Naive thymus-derived CD4-positive, alpha-beta T cell (primary cell): ENCODE measurements around the gene SERPINB1. TPM values are rescaled to one million over a fixed set of nuclear protein-coding genes. Genes with fewer than 3 reads are reported as not detected.
A peak's percentile ranks its signal among the peaks of the same experiment; 100 is the strongest.

Experiments used
- ATAC-seq: fragments of 150-1000 bp; cut with Tn5 transposase; 2 replicates; pipeline ENCODE4 v1.10.0; 2021; ENCODE audit warnings: mild to moderate bottlenecking, moderate library complexity
- CTCF ChIA-PET: fragments of 350-600 bp; sonication (Branson Sonifier 250); formaldehyde crosslinking; loops from one replicate; lab custom pipeline; 2021; ENCODE audit warnings: antibody characterized with exemption; lab: Charles Lee
- POLR2A ChIA-PET: fragments of 350-600 bp; sonication (Branson Sonifier 250); formaldehyde crosslinking; loops from one replicate; lab custom pipeline; 2021; ENCODE audit warnings: antibody characterized with exemption, inconsistent platforms; lab: Charles Lee
- DNase-seq, 9 donors: peaks; one replicate each; pipeline versions ENCODE4 v3.0.0 to v3.0.0-alpha.2; 2020 to 2022; ENCODE audit warnings: mixed read lengths in 1 of 9
- H3K27ac ChIP-seq: one replicate; pipeline ENCODE4 v1.7.0; 2013; ENCODE audit warnings: mild to moderate bottlenecking, low read depth, low read length, moderate library complexity
- H3K27me3 ChIP-seq, 2 donors: one replicate each; pipeline ENCODE4 v1.7.0; 2013; ENCODE audit warnings: low read length in 2 of 2, mild to moderate bottlenecking in 2 of 2, moderate library complexity in 2 of 2; ENCODE audit not compliant: control insufficient read depth in 2 of 2, insufficient read depth in 2 of 2
- H3K36me3 ChIP-seq, 3 experiments: 1 replicate in 2 of 3; 2 replicates in 1 of 3; pipeline ENCODE4 v1.7.0; 2013; ENCODE audit warnings: low read length in 3 of 3, mild to moderate bottlenecking in 3 of 3, moderate library complexity in 1 of 3; ENCODE audit not compliant: insufficient read depth in 3 of 3, control insufficient read depth in 2 of 3
- H3K4me1 ChIP-seq, 2 donors: one replicate each; pipeline ENCODE4 v1.7.0; 2013; ENCODE audit warnings: low read length in 2 of 2, mild to moderate bottlenecking in 2 of 2, moderate library complexity in 1 of 2; ENCODE audit not compliant: control insufficient read depth in 2 of 2, insufficient read depth in 2 of 2
- H3K4me3 ChIP-seq: 2 replicates; pipeline ENCODE4 v1.7.0; 2013; ENCODE audit warnings: mild to moderate bottlenecking, low read length
- H3K9me3 ChIP-seq, 3 experiments: 1 replicate in 2 of 3; 2 replicates in 1 of 3; pipeline ENCODE4 v1.7.0; 2013; ENCODE audit warnings: low read length in 3 of 3; ENCODE audit not compliant: control insufficient read depth in 2 of 3
- H3K27ac Mint-ChIP-seq, 9 donors: one replicate each; pipeline ENCODE4 v1.8.0; 2020 to 2022; ENCODE audit warnings: mixed read lengths in 9 of 9, mild to moderate bottlenecking in 8 of 9, moderate library complexity in 5 of 9, inconsistent platforms in 2 of 9
- H3K27me3 Mint-ChIP-seq, 5 donors: one replicate each; pipeline ENCODE4 v1.8.0; 2021 to 2022; ENCODE audit warnings: mixed read lengths in 5 of 5, mild to moderate bottlenecking in 1 of 5
- H3K36me3 Mint-ChIP-seq, 5 donors: one replicate each; pipeline ENCODE4 v1.8.0; 2020 to 2022; ENCODE audit warnings: mixed read lengths in 5 of 5, mild to moderate bottlenecking in 3 of 5, inconsistent platforms in 1 of 5
- H3K4me1 Mint-ChIP-seq, 7 donors: one replicate each; pipeline ENCODE4 v1.8.0; 2020 to 2022; ENCODE audit warnings: mixed read lengths in 7 of 7, mild to moderate bottlenecking in 3 of 7, inconsistent platforms in 1 of 7
- H3K4me3 Mint-ChIP-seq, 10 donors: one replicate each; pipeline ENCODE4 v1.8.0; 2020 to 2022; ENCODE audit warnings: mild to moderate bottlenecking in 10 of 10, mixed read lengths in 10 of 10, moderate library complexity in 6 of 10, inconsistent platforms in 2 of 10
- H3K9me3 Mint-ChIP-seq, 11 donors: one replicate each; pipeline ENCODE4 v1.8.0; 2020 to 2022; ENCODE audit warnings: mixed read lengths in 11 of 11, mild to moderate bottlenecking in 4 of 11, inconsistent platforms in 1 of 11, moderate library complexity in 1 of 11
- intact Hi-C, 2 donors: fragments of 100-400 bp; cut with micrococcal nuclease; formaldehyde crosslinking; loops; one replicate each; pipeline ENCODE4 v1.15.1; 2023
- polyA plus RNA-seq, 2 donors: library from polyadenylated mRNA; unstranded; fragments of 300-500 nt; fragmentation: Illumina TruSeq; gene quantifications; one replicate each; pipeline ENCODE4 v1.2.3, GENCODE V29; 2021
- total RNA-seq, 6 experiments: library from RNA in 5 of 6; stranded (reverse) in 5 of 6; gene quantifications; 1 replicate in 5 of 6; 2 replicates in 1 of 6; pipeline ENCODE4 v1.2.3 and lab custom pipeline; 2021 to 2026

Gene SERPINB1
- total and polyA plus RNA-seq, 7 experiments from 2014 or later: 43.8 to 135 (median 68.8) TPM

DNA sequence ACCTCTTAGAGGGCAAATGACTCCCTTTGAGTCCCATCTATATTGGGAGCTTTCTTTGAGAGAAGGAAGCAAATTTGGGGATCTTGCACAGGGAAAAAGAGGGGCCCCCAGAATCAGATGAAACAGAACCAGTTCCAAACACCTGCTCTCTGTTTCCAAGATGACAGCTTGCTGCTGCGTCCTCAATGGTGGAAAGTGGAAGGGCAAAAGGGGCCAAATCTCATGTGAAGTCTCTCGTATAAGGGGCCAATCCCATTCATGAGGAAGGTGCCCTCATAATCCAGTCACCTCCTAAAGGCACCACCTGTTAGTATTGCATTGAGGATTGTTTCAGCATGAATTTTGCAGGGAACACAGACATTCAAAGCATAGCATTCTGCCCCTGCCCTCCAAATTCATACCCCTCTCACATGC lies 483 bp upstream of the SERPINB1 start:
- Histone ChIP-seq H3K9me3 (no peaks in the 10 kb centered on the region), H3K4me3 (peak overlapping the region; percentile 69), H3K4me1 (peaks cover 16 to 35% of the 10 kb centered on the region in 2 donors), H3K27me3 (no peaks in the 10 kb centered on the region), H3K36me3 (peaks cover 0 to 11% (median 6%) of the 10 kb centered on the region in 3 experiments), H3K27ac (peak overlapping the region; percentile 85)
- ATAC-seq: no peak
- H3K27me3 Mint-ChIP-seq: no peaks in the 10 kb centered on the region
- peaks cover 0 to 24% (median 11%) of the 10 kb centered on the region in 5 donors for H3K36me3 Mint-ChIP-seq
- H3K9me3 Mint-ChIP-seq: no peaks in the 10 kb centered on the region
- POLR2A ChIA-PET: interaction anchor here (0.8 to 9.8 kb wide), 36 partner anchors 9 to 1179 kb away, joined by 3 to 156 read pairs (median 6); partner anchors contain the start of genes NQO2, SERPINB6, SERPINB9 and WRNIP1
- no peak for DNase-seq
- peak overlapping the region; percentile 86 to 96 (median 95) for H3K27ac Mint-ChIP-seq
- CTCF ChIA-PET: interaction anchor here (0.6 to 4.1 kb wide), 14 partner anchors 8 to 240 kb away, joined by 3 to 23 read pairs (median 4); no protein-coding TSS in a partner anchor
- intact Hi-C loops: loop anchor here (1.0 to 5.0 kb wide), 5 partner anchors 17 to 1295 kb away; partner anchors contain the start of genes BPHL (in 1 of the 2), ECI2 (in 1 of the 2) and RIPK1 (in 1 of the 2)
- peaks cover 36 to 70% (median 63%) of the 10 kb centered on the region in 7 donors for H3K4me1 Mint-ChIP-seq
- H3K4me3 Mint-ChIP-seq: peak overlapping the region; percentile 86 to 100 (median 90)

GRCh38 chr6:2840749-2841061 lies 958 bp downstream of the SERPINB1 start:
- no peak for ATAC-seq
- peaks cover 28 to 72% (median 60%) of the 10 kb centered on the region in 7 donors for H3K4me1 Mint-ChIP-seq
- H3K4me1 ChIP-seq: peaks cover 16 to 28% of the 10 kb centered on the region in 2 donors
- no peaks in the 10 kb centered on the region for H3K27me3 ChIP-seq
- H3K4me3 Mint-ChIP-seq: peak overlapping the region; percentile 86 to 100 (median 92)
- peak overlapping the region; percentile 35 for H3K4me3 ChIP-seq
- H3K36me3 ChIP-seq: peaks cover 0 to 23% (median 12%) of the 10 kb centered on the region in 3 experiments
- no peaks in the 10 kb centered on the region for H3K9me3 ChIP-seq
- ChIA-PET POLR2A (interaction anchor here (0.9 to 9.8 kb wide), 26 partner anchors 12 to 228 kb away, joined by 3 to 156 read pairs (median 9); partner anchors contain the start of genes RIPK1, SERPINB9 and WRNIP1), CTCF (interaction anchor here (1.3 to 4.1 kb wide), 5 partner anchors 15 to 148 kb away, joined by 3 to 23 read pairs (median 7); no protein-coding TSS in a partner anchor)
- peak overlapping the region; percentile 85 for H3K27ac ChIP-seq
- H3K27me3 Mint-ChIP-seq: no peaks in the 10 kb centered on the region
- peak overlapping the region in 8 of 9 donors; percentile 25 to 96 (median 95) for H3K27ac Mint-ChIP-seq
- intact Hi-C loops: loop anchor here (1.0 to 5.0 kb wide), 7 partner anchors 49 to 1297 kb away; partner anchors contain the start of genes WRNIP1 (in 2 of the 2), BPHL (in 1 of the 2), ECI2 (in 1 of the 2) and RIPK1 (in 1 of the 2)
- no peak for DNase-seq
- peaks cover 4 to 32% (median 22%) of the 10 kb centered on the region in 5 donors for H3K36me3 Mint-ChIP-seq
- H3K9me3 Mint-ChIP-seq: no peaks in the 10 kb centered on the region

DNA sequence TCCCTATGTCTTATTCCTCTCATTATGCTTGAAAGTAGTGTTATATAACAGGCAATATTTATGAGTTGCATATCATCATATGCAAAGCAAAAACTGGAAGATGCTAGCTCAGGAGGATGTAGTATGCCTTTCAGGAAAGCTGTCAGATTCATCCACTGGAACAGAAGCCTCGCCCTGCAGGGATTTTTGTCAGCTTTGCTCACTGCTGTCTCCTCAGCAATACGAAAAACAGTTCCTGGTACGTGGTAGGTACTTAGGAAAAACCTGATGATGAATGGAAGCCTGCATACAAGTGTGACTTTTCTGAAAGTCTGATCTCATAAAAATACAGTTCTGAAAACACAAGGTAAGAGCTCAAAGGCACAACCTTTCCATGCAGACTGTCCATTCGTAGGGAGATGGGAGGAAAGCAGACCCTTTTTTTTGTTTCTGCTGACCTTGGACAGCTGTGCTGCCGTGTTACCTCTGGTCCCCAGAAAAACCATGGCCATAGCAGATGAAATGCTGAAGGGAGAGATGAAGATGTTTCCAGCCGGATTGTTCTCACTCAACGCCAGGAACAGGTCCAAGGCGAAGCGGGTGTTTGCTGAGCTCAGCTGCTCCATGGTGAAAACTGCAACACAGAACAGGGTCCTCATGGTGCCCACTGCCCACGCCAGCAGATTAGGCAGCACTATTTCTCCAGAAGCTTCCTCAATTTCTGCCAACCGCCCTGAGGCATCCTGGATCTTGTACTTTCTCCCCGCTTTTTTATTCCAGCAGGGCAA lies 1.5 kb downstream of the SERPINB1 start:
- Mint-ChIP-seq H3K27ac (peak overlapping the region; percentile 25 to 96 (median 93)), H3K4me3 (peak overlapping the region; percentile 86 to 100 (median 92)), H3K9me3 (no peaks in the 10 kb centered on the region), H3K36me3 (peaks cover 4 to 37% (median 25%) of the 10 kb centered on the region in 5 donors), H3K27me3 (no peaks in the 10 kb centered on the region), H3K4me1 (peaks cover 30 to 75% (median 60%) of the 10 kb centered on the region in 7 donors)
- H3K27me3 ChIP-seq: no peaks in the 10 kb centered on the region
- DNase-seq: no peak
- intact Hi-C loops: loop anchor here (2.0 to 5.0 kb wide), 4 partner anchors 75 to 1297 kb away; partner anchors contain the start of genes BPHL (in 1 of the 2), ECI2 (in 1 of the 2), RIPK1 (in 1 of the 2) and WRNIP1 (in 1 of the 2)
- H3K9me3 ChIP-seq: no peaks in the 10 kb centered on the region
- peaks cover 16 to 28% of the 10 kb centered on the region in 2 donors for H3K4me1 ChIP-seq
- ChIA-PET POLR2A (interaction anchor here (0.6 to 9.8 kb wide), 24 partner anchors 8 to 228 kb away, joined by 3 to 156 read pairs (median 5); partner anchors contain the start of genes RIPK1, SERPINB9 and WRNIP1), CTCF (interaction anchor here (1.3 to 4.1 kb wide), 6 partner anchors 16 to 148 kb away, joined by 3 to 23 read pairs (median 8); no protein-coding TSS in a partner anchor)
- peaks cover 0 to 28% (median 18%) of the 10 kb centered on the region in 3 experiments for H3K36me3 ChIP-seq
- no peak for ATAC-seq
- peak overlapping the region; percentile 85 for H3K27ac ChIP-seq
- peak overlapping the region; percentile 35 for H3K4me3 ChIP-seq

DNA sequence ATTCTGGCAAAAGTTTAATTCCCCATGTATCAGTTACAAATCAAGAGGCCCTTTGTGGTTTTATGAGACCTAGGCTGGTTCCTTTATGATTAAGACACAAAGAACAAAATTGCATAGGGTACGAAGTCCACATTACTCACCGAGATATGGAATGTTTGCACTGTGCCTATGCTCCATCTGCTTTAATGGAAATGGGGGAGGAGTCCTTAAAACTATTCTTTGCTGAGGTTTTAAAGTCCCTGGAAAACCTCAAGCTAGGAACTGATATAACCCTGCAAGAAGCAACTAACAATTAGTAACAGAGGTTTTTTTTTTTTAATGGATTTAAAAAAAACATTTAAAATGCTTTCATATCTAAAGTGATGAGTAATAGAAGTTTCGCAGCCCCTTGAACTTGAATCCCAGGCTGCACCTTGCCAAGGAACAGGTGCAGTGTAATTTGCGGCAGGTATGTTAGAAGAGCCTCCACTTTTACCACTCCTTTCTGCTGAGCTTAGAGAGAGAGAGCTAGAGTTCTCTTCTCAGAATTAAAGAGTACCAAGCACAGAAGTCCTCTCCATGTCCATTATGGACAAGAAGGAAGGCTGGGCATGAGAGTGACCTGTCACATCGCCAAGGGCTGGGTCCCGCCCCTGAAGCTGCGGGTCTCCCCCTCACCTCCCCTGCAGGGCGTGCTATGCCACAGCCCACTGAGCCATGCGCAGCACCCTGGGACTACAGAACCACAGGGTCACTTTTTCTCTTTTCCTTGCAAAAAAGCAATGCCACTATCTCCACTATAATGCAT lies 2.3 kb downstream of the SERPINB1 start:
- DNase-seq (no peak), ATAC-seq (no peak)
- Mint-ChIP-seq H3K27ac (peak overlapping the region; percentile 25 to 96 (median 93)), H3K4me3 (peak overlapping the region; percentile 86 to 100 (median 92)), H3K36me3 (peaks cover 7 to 44% (median 33%) of the 10 kb centered on the region in 5 donors), H3K27me3 (no peaks in the 10 kb centered on the region), H3K9me3 (peaks cover 0 to under 1% (median 0%) of the 10 kb centered on the region in 11 donors), H3K4me1 (peaks cover 36 to 80% (median 67%) of the 10 kb centered on the region in 7 donors)
- intact Hi-C loops: no loop called here
- peak overlapping the region; percentile 41 for H3K27ac ChIP-seq
- CTCF ChIA-PET: interaction anchor here (1.3 to 4.1 kb wide), 4 partner anchors 48 to 149 kb away, joined by 3 to 23 read pairs (median 8); no protein-coding TSS in a partner anchor
- no peaks in the 10 kb centered on the region for H3K9me3 ChIP-seq
- H3K4me1 ChIP-seq: peaks cover 16 to 28% of the 10 kb centered on the region in 2 donors
- no peak overlapping the region for H3K4me3 ChIP-seq
- H3K27me3 ChIP-seq: no peaks in the 10 kb centered on the region
- POLR2A ChIA-PET: interaction anchor here (0.6 to 9.8 kb wide), 13 partner anchors 9 to 229 kb away, joined by 3 to 156 read pairs (median 8); partner anchors contain the start of gene RIPK1
- H3K36me3 ChIP-seq: peaks cover 0 to 36% (median 18%) of the 10 kb centered on the region in 3 experiments

- no peak overlapping the region for H3K27ac ChIP-seq
- H3K4me1 Mint-ChIP-seq: peaks cover 34 to 73% (median 63%) of the 10 kb centered on the region in 7 donors
- CTCF ChIA-PET: interaction anchor here (1.1 to 4.1 kb wide), 2 partner anchors 47 to 73 kb away, joined by 3 to 23 read pairs; no protein-coding TSS in a partner anchor
These were observed 3.4 kb downstream of the SERPINB1 start for GRCh38 chr6:2838251-2838650.

More at GRCh38 chr6:2838251-2838650, 3.4 kb downstream of the SERPINB1 start:
- H3K27me3 ChIP-seq: no peaks in the 10 kb centered on the region
- H3K27ac Mint-ChIP-seq: peak overlapping the region in 5 of 9 donors; percentile 32 to 80 (median 48)
- H3K36me3 Mint-ChIP-seq: peaks cover 13 to 52% (median 42%) of the 10 kb centered on the region in 5 donors
- H3K36me3 ChIP-seq: peaks cover 0 to 47% (median 18%) of the 10 kb centered on the region in 3 experiments
- H3K27me3 Mint-ChIP-seq: no peaks in the 10 kb centered on the region
- ATAC-seq: no peak
- no peak overlapping the region for H3K4me3 ChIP-seq
- intact Hi-C loops: no loop called here
- peaks cover 16 to 28% of the 10 kb centered on the region in 2 donors for H3K4me1 ChIP-seq
- H3K9me3 ChIP-seq: no peaks in the 10 kb centered on the region
- no peak overlapping the region for H3K4me3 Mint-ChIP-seq
- no peak for DNase-seq
- peaks cover 0 to 1% (median 0%) of the 10 kb centered on the region in 11 donors for H3K9me3 Mint-ChIP-seq
- POLR2A ChIA-PET: interaction anchor here (1.0 to 9.8 kb wide), 2 partner anchors 9 to 151 kb away, joined by 4 to 156 read pairs; no protein-coding TSS in a partner anchor
